ACHN (cell line): ENCODE results near the gene HLA-E.
"Not testable (repeated sequence)": the region's sequence is repeated elsewhere in the genome, so short reads cannot be mapped to it uniquely, and the experiment has no call there.

Source experiments
- DNase-seq: peaks from one replicate; pipeline ENCODE4 v3.0.0-alpha.2; 2015
- in situ Hi-C: cut with HindIII; loops from 2 replicates; pipeline ENCODE4 v1.10.0; 2017; ENCODE audit warnings: low sequenced_read_pairs, low pct_ligation_motif_present, low pct_unique_long_range_greater_than_20kb

Gene HLA-E

DNA sequence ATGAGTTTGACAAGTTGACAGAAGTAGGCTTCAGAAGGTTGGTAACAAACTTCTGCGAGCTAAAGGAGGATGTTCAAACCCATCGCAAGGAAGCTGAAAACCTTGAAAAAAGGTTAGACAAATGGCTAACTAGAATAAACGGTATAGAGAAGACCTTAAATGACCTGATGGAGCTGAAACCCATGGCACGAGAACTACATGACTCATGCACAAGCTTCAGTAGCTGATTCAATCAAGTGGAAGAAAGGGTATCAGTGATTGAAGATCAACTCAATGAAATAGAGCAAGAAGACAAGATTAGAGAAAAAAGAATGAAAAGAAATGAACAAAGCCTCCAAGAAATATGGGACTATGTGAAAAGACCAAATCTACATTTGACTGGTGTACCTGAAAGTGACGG is 32.6 kb downstream of the HLA-E start:
- DNase-seq, in situ Hi-C loops: not testable (repeated sequence)

DNA sequence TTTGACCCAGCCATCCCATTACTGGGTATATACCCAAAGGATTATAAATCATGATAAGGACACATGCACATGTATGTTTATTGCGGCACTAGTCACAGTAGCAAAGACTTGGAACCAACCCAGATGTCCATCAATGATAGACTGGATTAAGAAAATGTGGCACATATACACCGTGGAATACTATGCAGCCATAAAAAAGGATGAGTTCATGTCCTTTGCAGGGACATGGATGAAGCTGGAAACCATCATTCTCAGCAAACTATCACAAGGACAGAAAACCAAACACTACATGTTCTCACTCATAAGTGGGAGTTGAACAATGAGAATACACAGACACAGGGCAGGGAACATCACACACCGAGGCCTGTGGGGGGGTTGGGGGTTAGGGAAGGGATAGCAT is 37.1 kb downstream of the HLA-E start:
- in situ Hi-C loops, DNase-seq: not testable (repeated sequence)

DNA sequence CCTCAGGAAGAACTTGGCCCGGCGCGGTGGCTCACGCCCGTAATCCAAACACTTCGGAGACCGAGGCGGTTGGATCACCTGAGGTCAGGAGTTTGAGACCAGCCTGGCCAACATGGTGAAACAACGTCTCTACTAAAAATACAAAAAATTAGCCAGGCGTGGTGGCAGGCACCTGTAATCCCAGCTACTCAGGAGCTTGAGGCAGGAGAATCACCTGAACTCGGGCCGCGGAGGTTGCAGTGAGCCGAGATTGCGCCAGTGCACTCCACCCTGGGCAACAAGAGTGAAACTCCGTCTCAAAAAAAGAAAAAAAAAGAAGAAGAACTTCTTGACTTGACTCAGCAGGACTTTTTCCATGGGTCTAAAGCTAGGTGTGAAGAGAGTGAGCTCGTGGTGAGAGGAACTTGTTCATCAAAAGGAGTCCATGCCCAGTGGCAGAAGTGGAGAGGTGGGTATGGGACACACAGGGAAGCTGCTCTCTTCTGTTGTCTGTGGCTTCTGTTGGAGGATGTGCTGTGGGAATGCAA is 40.1 kb downstream of the HLA-E start:
- DNase-seq, in situ Hi-C loops: not testable (repeated sequence)

DNA sequence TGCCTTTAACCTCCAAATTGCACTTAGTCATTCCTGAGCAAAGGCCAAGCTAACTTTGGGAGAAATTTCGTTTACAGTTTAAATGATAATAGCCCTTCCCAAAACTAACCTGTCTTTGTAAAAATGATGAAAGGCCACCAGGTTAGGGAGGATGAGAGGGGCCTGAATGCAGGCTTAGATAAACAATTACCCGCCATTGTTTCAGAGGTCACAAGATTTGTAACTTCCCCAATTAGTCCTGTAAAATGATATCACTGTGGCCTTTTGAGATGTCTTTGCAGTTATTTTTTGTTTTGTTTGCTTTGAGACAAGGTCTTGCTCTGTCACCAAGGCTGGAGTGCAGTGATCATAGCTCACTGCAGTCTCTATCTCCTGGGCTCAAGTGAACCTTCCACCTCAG is 40.7 kb downstream of the HLA-E start:
- in situ Hi-C loops, result no loop called here
- DNase-seq, result no peak

DNA sequence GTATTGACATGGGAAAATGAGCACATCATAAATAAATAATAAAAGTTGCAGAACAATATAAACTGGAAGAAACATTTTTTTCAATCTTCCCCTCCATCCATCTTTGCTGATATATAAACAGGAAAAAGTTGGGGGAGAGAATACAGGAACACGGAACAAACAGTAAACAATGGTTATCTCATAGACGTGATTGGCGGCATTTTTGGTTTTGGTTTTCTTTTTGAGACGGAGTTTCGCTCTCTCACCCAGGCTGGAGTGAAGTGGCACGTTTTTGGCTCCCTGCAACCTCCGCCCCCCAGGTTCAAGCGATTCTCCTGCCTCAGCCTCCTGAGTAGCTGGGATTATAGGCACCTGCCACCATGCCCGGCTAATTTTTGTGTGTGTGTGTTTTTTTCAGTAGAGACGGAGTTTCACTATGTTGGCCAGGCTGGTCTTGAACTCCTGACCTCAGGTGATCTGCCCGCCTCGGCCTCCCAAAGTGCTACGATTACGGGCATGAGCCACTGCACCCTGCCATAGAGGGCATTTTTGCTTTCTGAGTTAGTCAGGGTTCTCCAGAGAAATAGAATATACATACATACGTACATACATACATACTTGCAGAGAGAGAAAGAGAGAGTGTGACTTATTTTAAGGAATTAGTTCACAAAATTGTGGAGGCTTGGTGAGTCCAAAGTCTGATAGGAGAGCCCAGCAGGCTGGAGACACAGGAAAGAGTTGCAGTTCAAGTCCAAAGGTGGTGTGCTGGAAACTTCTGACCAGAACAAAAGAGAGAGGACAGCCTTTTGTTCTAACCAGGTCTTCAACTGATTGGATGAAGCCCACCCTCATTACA is 44.4 kb downstream of the HLA-E start:
- in situ Hi-C loops, result no loop called here
- DNase-seq, result no peak

DNA sequence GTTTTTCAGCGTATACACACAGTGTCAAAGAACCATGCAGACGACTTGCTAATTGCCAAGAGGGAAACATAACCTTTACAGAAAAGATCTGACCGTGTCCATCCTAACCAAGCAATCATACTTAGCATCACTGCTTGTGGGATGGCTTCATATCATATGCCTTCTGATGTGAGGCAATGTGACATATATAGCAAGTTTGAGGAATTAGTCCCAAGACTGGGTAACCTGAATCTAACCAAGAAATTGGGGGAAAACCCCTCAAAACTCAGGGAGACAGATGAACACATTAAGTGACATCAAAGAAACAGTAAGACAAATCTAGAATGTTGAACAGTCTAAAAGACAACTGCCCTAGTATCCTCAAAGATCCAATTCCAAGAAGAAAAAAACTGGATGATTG is 48.6 kb downstream of the HLA-E start:
- in situ Hi-C loops, result no loop called here
- DNase-seq, result no peak

DNA sequence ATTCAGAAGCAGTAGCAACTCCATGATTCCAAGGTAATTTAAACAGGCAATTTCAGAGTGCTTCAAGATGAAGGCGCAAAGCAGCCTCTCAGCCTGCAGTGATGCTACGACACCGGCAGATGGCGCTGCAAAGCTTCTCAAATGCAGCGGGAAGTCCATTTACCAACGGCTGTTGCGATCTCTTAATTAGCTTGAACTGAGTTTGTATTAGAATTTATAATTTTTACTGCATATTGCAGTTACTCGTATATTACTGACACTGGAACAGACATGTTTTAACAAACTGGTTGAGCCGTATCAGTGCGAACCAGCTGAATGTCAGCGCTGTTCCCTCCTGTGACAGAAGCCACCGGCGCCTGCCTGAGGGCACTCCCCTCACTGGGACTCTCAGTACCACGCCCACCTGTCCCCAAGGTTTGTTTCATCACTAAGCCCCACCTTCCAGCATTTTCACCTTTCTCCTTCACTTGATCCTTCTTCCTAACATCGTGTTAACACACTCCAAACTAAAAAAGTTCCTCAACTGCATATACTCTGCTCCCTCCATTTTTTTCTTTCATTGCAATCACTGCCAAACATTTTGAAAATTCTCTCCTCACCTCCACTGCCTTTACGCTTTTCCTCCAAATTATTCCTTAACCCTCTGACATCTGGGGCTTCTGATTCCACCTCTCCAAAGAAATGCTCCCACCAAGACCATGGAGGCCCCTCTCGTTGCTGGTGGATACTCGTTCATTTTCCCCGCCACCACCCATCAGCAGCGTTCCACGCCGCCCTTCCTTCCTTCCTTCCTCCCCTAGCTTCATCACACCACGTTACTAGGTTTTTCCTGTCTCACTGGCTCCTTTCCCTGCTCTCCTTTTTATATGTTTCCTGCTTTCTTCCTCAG is 52.5 kb downstream of the HLA-E start:
- in situ Hi-C loops, result no loop called here
- peak; percentile 75 for DNase-seq

DNA sequence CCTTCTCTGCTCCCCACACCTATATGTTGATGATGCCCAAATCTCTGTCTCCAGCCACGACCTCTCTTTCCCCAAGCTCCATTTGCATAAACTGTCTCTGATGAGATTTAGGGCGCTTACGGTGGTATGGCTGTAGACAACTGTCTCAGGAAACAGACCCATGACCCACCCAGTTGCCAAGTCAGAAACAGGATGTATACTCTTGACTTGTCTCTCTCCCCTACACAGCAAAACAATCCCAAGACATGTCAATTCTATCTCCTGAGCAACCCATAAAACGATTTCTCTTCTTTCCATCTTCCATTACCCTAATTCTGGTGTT is 53.1 kb downstream of the HLA-E start:
- DNase-seq, result no peak
- in situ Hi-C loops, result no loop called here

DNA sequence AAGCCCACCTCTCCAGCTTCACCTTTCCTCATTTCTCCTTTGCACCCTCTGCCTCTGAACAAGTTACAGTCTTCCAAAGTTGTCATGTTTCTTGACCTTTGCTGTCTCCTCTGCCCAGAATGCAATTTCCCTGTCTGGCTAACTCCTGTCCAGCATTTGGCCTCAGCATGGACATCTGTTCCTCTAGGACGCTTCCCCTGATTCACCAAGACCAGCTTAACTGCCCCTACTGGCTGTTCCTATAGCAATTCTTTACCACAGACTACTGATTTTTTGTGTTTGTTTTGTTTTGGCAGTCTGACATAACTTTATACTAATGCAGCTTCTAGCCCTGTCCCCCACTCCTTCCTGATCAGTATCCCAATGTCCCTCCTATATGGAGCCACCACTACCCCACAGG is 53.6 kb downstream of the HLA-E start:
- in situ Hi-C loops, result no loop called here
- DNase-seq, result no peak
